Measurements from ENCODE around the gene CAMK2A. TPM values are rescaled to one million over a fixed set of nuclear protein-coding genes. Genes with fewer than 3 reads are reported as not detected.

CAMK2A gene
- total RNA-seq, 1 experiment from 2014 or later: not detected

DNA sequence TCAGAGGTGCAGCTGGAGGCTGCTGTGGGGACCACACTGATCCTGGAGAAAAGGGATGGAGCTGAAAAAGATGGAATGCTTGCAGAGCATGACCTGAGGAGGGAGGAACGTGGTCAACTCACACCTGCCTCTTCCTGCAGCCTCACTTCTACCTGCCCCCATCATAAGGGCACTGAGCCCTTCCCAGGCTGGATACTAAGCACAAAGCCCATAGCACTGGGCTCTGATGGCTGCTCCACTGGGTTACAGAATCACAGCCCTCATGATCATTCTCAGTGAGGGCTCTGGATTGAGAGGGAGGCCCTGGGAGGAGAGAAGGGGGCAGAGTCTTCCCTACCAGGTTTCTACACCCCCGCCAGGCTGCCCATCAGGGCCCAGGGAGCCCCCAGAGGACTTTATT, 105.6 kb downstream of the CAMK2A start:
- Mint-ChIP-seq H3K4me1 (ENCODE audit: low read depth, unreplicated experiment) (no peaks in the 10 kb centered on the region), H3K27me3 (ENCODE audit: unreplicated experiment) (peaks cover 87% of the 10 kb centered on the region), H3K4me3 (ENCODE audit: low read depth, unreplicated experiment) (no peak overlapping the region), H3K36me3 (ENCODE audit: insufficient read depth, unreplicated experiment) (no peaks in the 10 kb centered on the region), H3K27ac (ENCODE audit: unreplicated experiment) (no peak overlapping the region), H3K9me3 (ENCODE audit: low read depth, unreplicated experiment) (no peaks in the 10 kb centered on the region)
- TF ChIP-seq, protein P1, sequence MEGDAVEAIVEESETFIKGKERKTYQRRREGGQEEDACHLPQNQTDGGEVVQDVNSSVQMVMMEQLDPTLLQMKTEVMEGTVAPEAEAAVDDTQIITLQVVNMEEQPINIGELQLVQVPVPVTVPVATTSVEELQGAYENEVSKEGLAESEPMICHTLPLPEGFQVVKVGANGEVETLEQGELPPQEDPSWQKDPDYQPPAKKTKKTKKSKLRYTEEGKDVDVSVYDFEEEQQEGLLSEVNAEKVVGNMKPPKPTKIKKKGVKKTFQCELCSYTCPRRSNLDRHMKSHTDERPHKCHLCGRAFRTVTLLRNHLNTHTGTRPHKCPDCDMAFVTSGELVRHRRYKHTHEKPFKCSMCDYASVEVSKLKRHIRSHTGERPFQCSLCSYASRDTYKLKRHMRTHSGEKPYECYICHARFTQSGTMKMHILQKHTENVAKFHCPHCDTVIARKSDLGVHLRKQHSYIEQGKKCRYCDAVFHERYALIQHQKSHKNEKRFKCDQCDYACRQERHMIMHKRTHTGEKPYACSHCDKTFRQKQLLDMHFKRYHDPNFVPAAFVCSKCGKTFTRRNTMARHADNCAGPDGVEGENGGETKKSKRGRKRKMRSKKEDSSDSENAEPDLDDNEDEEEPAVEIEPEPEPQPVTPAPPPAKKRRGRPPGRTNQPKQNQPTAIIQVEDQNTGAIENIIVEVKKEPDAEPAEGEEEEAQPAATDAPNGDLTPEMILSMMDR (IDR thresholded peaks at IDR 0.05; ENCODE audit: unreplicated experiment): no peak
- CTCF ChIA-PET: no interaction called here
- no peak for DNase-seq
- no TSS peak for BruUV-seq (replicated peaks)
- intact Hi-C loops (cut with micrococcal nuclease; ENCODE audit: unreplicated experiment): no loop called here

DNA sequence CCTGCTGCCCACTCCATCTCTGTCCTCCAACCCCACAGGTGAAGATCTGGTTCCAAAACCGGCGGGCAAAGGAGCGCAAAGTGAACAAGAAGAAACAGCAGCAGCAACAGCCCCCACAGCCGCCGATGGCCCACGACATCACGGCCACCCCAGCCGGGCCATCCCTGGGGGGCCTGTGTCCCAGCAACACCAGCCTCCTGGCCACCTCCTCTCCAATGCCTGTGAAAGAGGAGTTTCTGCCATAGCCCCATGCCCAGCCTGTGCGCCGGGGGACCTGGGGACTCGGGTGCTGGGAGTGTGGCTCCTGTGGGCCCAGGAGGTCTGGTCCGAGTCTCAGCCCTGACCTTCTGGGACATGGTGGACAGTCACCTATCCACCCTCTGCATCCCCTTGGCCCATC, 106.1 kb downstream of the CAMK2A start:
- H3K4me3 Mint-ChIP-seq (ENCODE audit: low read depth, unreplicated experiment): no peak overlapping the region
- DNase-seq: no peak
- H3K27me3 Mint-ChIP-seq (ENCODE audit: unreplicated experiment): peaks cover 82% of the 10 kb centered on the region
- H3K36me3 Mint-ChIP-seq (ENCODE audit: insufficient read depth, unreplicated experiment): no peaks in the 10 kb centered on the region
- no TSS peak for BruUV-seq (replicated peaks)
- no peaks in the 10 kb centered on the region for H3K9me3 Mint-ChIP-seq (ENCODE audit: low read depth, unreplicated experiment)
- CTCF ChIA-PET: no interaction called here
- H3K4me1 Mint-ChIP-seq (ENCODE audit: low read depth, unreplicated experiment): no peaks in the 10 kb centered on the region
- intact Hi-C loops (cut with micrococcal nuclease; ENCODE audit: unreplicated experiment): no loop called here
- no peak overlapping the region for H3K27ac Mint-ChIP-seq (ENCODE audit: unreplicated experiment)
- TF ChIP-seq, protein P1 (IDR thresholded peaks at IDR 0.05; ENCODE audit: unreplicated experiment): no peak

DNA sequence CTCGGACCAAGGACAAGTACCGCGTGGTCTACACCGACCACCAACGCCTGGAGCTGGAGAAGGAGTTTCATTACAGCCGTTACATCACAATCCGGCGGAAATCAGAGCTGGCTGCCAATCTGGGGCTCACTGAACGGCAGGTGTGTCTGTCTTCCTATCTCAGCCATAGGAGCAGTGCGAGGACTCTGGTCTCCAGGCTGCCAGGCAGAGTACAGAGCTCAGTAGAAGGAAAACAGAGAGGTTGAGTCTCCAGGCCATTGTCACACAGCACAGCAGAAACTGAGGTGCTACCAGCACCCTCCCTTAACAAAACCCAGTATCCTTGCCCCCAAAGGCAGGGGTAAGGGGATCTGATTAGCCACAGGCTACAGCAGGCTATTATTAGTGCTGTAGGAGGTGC, 106.8 kb downstream of the CAMK2A start:
- Mint-ChIP-seq H3K4me3 (ENCODE audit: low read depth, unreplicated experiment) (no peak overlapping the region), H3K36me3 (ENCODE audit: insufficient read depth, unreplicated experiment) (no peaks in the 10 kb centered on the region), H3K27me3 (ENCODE audit: unreplicated experiment) (peaks cover 75% of the 10 kb centered on the region), H3K4me1 (ENCODE audit: low read depth, unreplicated experiment) (no peaks in the 10 kb centered on the region), H3K27ac (ENCODE audit: unreplicated experiment) (no peak overlapping the region), H3K9me3 (ENCODE audit: low read depth, unreplicated experiment) (no peaks in the 10 kb centered on the region)
- intact Hi-C loops (cut with micrococcal nuclease; ENCODE audit: unreplicated experiment): no loop called here
- TF ChIP-seq, protein P1 (IDR thresholded peaks at IDR 0.05; ENCODE audit: unreplicated experiment): no peak
- CTCF ChIA-PET: no interaction called here
- DNase-seq: no peak
- BruUV-seq (replicated peaks): no TSS peak

DNA sequence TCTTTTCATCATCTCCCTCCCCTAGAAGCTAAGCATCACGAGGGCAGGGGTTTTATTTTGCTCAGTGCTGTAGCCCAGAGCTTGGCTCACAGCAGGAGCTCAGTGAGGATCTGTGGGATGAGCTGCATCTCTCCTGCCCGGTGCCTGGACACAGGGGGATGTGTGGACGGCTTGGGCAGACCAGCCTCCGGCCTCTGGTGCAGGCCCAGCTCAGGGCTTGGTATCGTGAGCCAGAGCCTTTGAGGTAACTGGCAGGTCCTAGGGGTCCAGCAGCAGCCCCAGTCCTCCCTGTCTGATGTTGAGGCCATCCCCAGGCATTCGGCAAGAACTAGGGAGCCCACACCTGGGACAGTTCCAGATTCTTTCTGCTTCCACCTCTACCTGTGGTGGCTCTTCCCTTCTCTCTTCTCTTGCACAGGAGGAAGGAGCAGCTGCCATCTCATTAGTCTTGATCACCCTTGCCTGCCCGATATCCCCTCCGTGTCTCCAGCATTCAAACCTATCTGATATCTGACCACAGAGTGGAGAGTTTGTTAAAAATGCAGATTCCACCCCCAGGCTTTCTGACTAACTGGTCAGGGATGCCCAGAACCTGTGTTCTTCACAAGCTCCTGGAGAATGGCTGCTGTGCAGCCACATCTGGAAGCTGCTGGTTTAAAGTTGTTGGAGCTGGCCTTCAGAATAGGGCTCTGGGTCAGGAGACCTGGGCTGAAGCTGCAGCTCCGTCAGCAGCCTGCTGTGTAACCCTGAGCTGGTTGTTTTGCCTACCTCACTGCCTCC, 107.6 kb downstream of the CAMK2A start:
- TF ChIP-seq, protein P1 (IDR thresholded peaks at IDR 0.05; ENCODE audit: unreplicated experiment): no peak
- CTCF ChIA-PET: no interaction called here
- intact Hi-C loops (cut with micrococcal nuclease; ENCODE audit: unreplicated experiment): no loop called here
- no TSS peak for BruUV-seq (replicated peaks)
- peaks cover 67% of the 10 kb centered on the region for H3K27me3 Mint-ChIP-seq (ENCODE audit: unreplicated experiment)
- DNase-seq: no peak
- H3K9me3 Mint-ChIP-seq (ENCODE audit: low read depth, unreplicated experiment): no peaks in the 10 kb centered on the region
- no peak overlapping the region for H3K27ac Mint-ChIP-seq (ENCODE audit: unreplicated experiment)
- no peaks in the 10 kb centered on the region for H3K36me3 Mint-ChIP-seq (ENCODE audit: insufficient read depth, unreplicated experiment)
- H3K4me3 Mint-ChIP-seq (ENCODE audit: low read depth, unreplicated experiment): no peak overlapping the region
- H3K4me1 Mint-ChIP-seq (ENCODE audit: low read depth, unreplicated experiment): no peaks in the 10 kb centered on the region
